HepG2 (cell line): ENCODE measurements around the gene PLB1. TPM values are rescaled to one million over a fixed set of nuclear protein-coding genes. Genes with fewer than 3 reads are reported as not detected.

Experiments used
- ATAC-seq: fragments of 200-7000 bp; cut with Tn5 transposase; 3 replicates; pipeline ENCODE4 v1.9.1; 2020; ENCODE audit warnings: mild to moderate bottlenecking, moderate library complexity
- BruUV-seq: library from RNA; stranded (reverse); fragments of 400-500 nt; replicated peaks from 2 replicates; lab custom pipeline; 2021; lab: Mats Ljungman, UMichigan
- CTCF ChIA-PET: fragments of 300-600 bp; formaldehyde crosslinking; extraction: SDS; loops from one replicate; lab custom pipeline; 2021; ENCODE audit warnings: low total read pairs, inconsistent platforms, low intra/inter-chr PET ratio; lab: Yijun Ruan, JAX
- POLR2A ChIA-PET: fragments of 350-600 bp; sonication (Branson Sonifier 250); formaldehyde crosslinking; loops from one replicate; lab custom pipeline; 2020; ENCODE audit warnings: antibody characterized with exemption, inconsistent platforms; lab: Yijun Ruan, JAX
- DNase-seq: peaks from one replicate; pipeline ENCODE4 v3.0.0-alpha.2; 2015; ENCODE audit warnings: low spot score
- FAIRE-seq: peaks from 3 replicates; lab custom pipeline; 2011; peaks lifted over from hg19 to GRCh38; lab: Jason Lieb, UNC
- H2AFZ ChIP-seq: one replicate; pipeline ENCODE4 v1.6.1; 2011; ENCODE audit warnings: low read length, inconsistent platforms
- H3K27ac ChIP-seq: fragments of 300-600 bp; 3 replicates; pipeline ENCODE4 v1.8.0; 2011; ENCODE audit warnings: mixed run types, mild to moderate bottlenecking, mixed read lengths, low read length, inconsistent platforms; ENCODE audit not compliant: insufficient read depth; ENCODE audit errors: extremely low read length
- H3K27me3 ChIP-seq, 2 experiments: fragments of 200-600 bp in 1 of 2; 2 replicates in 1 of 2; 3 replicates in 1 of 2; pipeline versions ENCODE4 v1.6.0 to v1.8.0; 2011; ENCODE audit warnings: low read length in 2 of 2, mild to moderate bottlenecking in 2 of 2, moderate library complexity in 2 of 2, inconsistent platforms in 1 of 2; ENCODE audit not compliant: insufficient read depth in 2 of 2, control insufficient read depth in 1 of 2
- H3K36me3 ChIP-seq, 2 experiments: fragments of 200-600 bp in 1 of 2; replicated peaks in 1 of 2; 2 replicates in 1 of 2; 3 replicates in 1 of 2; pipeline versions ENCODE4 v1.5.1 to v1.8.0; 2011; ENCODE audit warnings: low read length in 2 of 2, inconsistent platforms in 1 of 2; ENCODE audit not compliant: insufficient read depth in 2 of 2, control insufficient read depth in 1 of 2
- H3K4me1 ChIP-seq: 2 replicates; pipeline ENCODE4 v1.5.1; 2012; ENCODE audit warnings: low read length, inconsistent platforms; ENCODE audit not compliant: insufficient read depth
- H3K4me2 ChIP-seq: 2 replicates; pipeline ENCODE4 v1.6.0; 2011; ENCODE audit warnings: low read depth, low read length, inconsistent platforms
- H3K4me3 ChIP-seq, 3 experiments: fragments of 200-600 bp in 1 of 3; sonication (generic), shearing (Covaris generic) in 1 of 3; replicated peaks in 1 of 3; 2 replicates each; pipeline ENCODE4 v1.5.1; 2011 to 2016; ENCODE audit warnings: low read length in 3 of 3, inconsistent platforms in 2 of 3, low read depth in 2 of 3, mild to moderate bottlenecking in 2 of 3, control low read depth in 1 of 3, mixed read lengths in 1 of 3; ENCODE audit not compliant: insufficient read depth in 1 of 3
- H3K79me2 ChIP-seq: one replicate; pipeline ENCODE4 v1.6.1; 2011; ENCODE audit warnings: low read length, inconsistent platforms; ENCODE audit not compliant: insufficient read depth
- H3K9ac ChIP-seq: 2 replicates; pipeline ENCODE4 v1.6.0; 2011; ENCODE audit warnings: mild to moderate bottlenecking, low read depth, low read length, inconsistent platforms; ENCODE audit not compliant: insufficient read depth
- H3K9me3 ChIP-seq: 2 replicates; pipeline ENCODE4 v1.5.1; 2012; ENCODE audit warnings: mild to moderate bottlenecking, low read length
- H4K20me1 ChIP-seq: 2 replicates; pipeline ENCODE4 v1.6.0; 2011; ENCODE audit warnings: inconsistent platforms, mild to moderate bottlenecking, low read length, moderate library complexity; ENCODE audit not compliant: insufficient read depth
- ARID5B ChIP-seq: IDR thresholded peaks from 2 replicates; pipeline ENCODE4 v1.4.0; 2020; ENCODE audit warnings: mild to moderate bottlenecking, missing genetic modification reagents
- CC2D1A ChIP-seq: sonication (generic); formaldehyde crosslinking; IDR thresholded peaks from 2 replicates; pipeline ENCODE4 v1.8.1; 2023; ENCODE audit warnings: mild to moderate bottlenecking, missing genetic modification reagents
- EHMT2 ChIP-seq: fragments of 200-600 bp; sonication (generic); IDR thresholded peaks from 2 replicates; pipeline ENCODE4 v1.7.0; 2017; ENCODE audit warnings: antibody characterized with exemption, low read depth, low read length, borderline replicate concordance
- HMGXB3 ChIP-seq: sonication (generic); formaldehyde crosslinking; IDR thresholded peaks from 2 replicates; pipeline ENCODE4 v1.4.0; 2020; ENCODE audit warnings: missing genetic modification reagents, borderline replicate concordance
- KMT2A ChIP-seq: sonication (generic); formaldehyde crosslinking; IDR thresholded peaks from 2 replicates; pipeline ENCODE4 v1.4.0; 2020; ENCODE audit warnings: missing genetic modification reagents
- MAF1 ChIP-seq: sonication (generic); formaldehyde crosslinking; IDR thresholded peaks from 2 replicates; pipeline ENCODE4 v1.5.0; 2020; ENCODE audit warnings: missing genetic modification reagents, borderline replicate concordance
- SAFB2 ChIP-seq: sonication (generic); formaldehyde crosslinking; IDR thresholded peaks from 2 replicates; pipeline ENCODE4 v1.5.1; 2020; ENCODE audit warnings: missing genetic modification reagents, low read depth, mild to moderate bottlenecking, borderline replicate concordance
- ZNF180 ChIP-seq: sonication (generic); formaldehyde crosslinking; IDR thresholded peaks from 2 replicates; pipeline ENCODE4 v1.4.0; 2020; ENCODE audit warnings: low read depth, missing genetic modification reagents, borderline replicate concordance
- ZNF251 ChIP-seq: sonication (generic); formaldehyde crosslinking; IDR thresholded peaks from 2 replicates; pipeline ENCODE4 v1.9.0; 2021; ENCODE audit warnings: mild to moderate bottlenecking, missing genetic modification reagents
- ZNF557 ChIP-seq: sonication (generic); formaldehyde crosslinking; IDR thresholded peaks from 2 replicates; pipeline ENCODE4 v1.4.0; 2020; ENCODE audit warnings: missing genetic modification reagents
- WGBS: methylation state at CpG from one replicate; pipeline ENCODE4 v1.1.6; 2017; ENCODE audit warnings: low lambda C conversion rate; 5-methylcytosine and 5-hydroxymethylcytosine counted together
- in situ Hi-C: cut with HindIII; loops from 2 replicates; pipeline ENCODE4 v1.10.0; 2017; ENCODE audit warnings: low pct_unique_long_range_greater_than_20kb; ENCODE audit not compliant: extremely low pct_ligation_motif_present
- intact Hi-C: fragments of 100-400 bp; cut with micrococcal nuclease; formaldehyde crosslinking; loops from one replicate; pipeline ENCODE4 v1.10.0; 2022; ENCODE audit not compliant: unreplicated experiment
- polyA plus RNA-seq, 8 experiments: library from polyadenylated mRNA; depleted of rRNA in 3 of 8; stranded (reverse) in 7 of 8; unstranded in 1 of 8; fragments of >200 nt; fragmentation: Illumina TruSeq in 4 of 8; extraction: Trizol in 4 of 8; gene quantifications; 2 replicates each; pipeline versions ENCODE4 v1.2.1 to v1.2.3, GENCODE V29; 2011 to 2016; ENCODE audit warnings: low read depth in 4 of 8, missing spikeins in 1 of 8, mixed read lengths in 1 of 8; ENCODE audit not compliant: insufficient read depth in 1 of 8
- total RNA-seq, 5 experiments: library from RNA; depleted of rRNA; stranded (reverse); fragments of >200 nt; fragmentation: Illumina TruSeq; extraction: Trizol; gene quantifications; 2 replicates each; pipeline ENCODE4 v1.2.3, GENCODE V29; 2016; ENCODE audit warnings: low read depth in 1 of 5

Gene PLB1
- total and polyA plus RNA-seq, 2 of the 13 experiments (the other 11 are each of a cell fraction or from before 2014, with no cell fraction given): 0.20 to 1.8 TPM

- Histone ChIP-seq H3K9me3 (no peaks in the 10 kb centered on the region), H3K4me1 (peaks cover 37% of the 10 kb centered on the region), H3K27me3 (peaks cover 0 to 15% of the 10 kb centered on the region in 2 experiments; a peak in 4 of 5 replicates), H3K36me3 (no peaks in the 10 kb centered on the region), H3K79me2 (no peaks in the 10 kb centered on the region), H3K4me2 (no peak overlapping the region), H2AFZ (no peak overlapping the region), H4K20me1 (no peaks in the 10 kb centered on the region), H3K9ac (no peak overlapping the region), H3K27ac (no peak overlapping the region), H3K4me3 (no peak overlapping the region)
- FAIRE-seq: no peak
- CTCF ChIA-PET: no interaction called here
- no TSS peak for BruUV-seq
- DNase-seq: no peak
- POLR2A ChIA-PET: no interaction called here
- TF ChIP-seq ZNF180 (CRISPR knock-in tag) (no peak), CC2D1A (CRISPR knock-in tag) (no peak), MAF1 (CRISPR knock-in tag) (no peak), SAFB2 (CRISPR knock-in tag) (no peak), ZNF557 (CRISPR knock-in tag) (no peak), ARID5B (CRISPR knock-in tag) (no peak), EHMT2 (no peak), KMT2A (CRISPR knock-in tag) (no peak), ZNF251 (CRISPR knock-in tag) (no peak), HMGXB3 (no peak)
- in situ Hi-C loops (no loop called here), intact Hi-C loops (loop anchor here (5.0 kb wide), 1 partner anchor 57 kb away; no protein-coding TSS in a partner anchor)
- no peak for ATAC-seq
- 42% methylated on average over 2 of the region's 2 CpGs for WGBS
Observed at GRCh38 chr2:28624436-28624792, 128.6 kb downstream of the PLB1 start.
